GM12892 (cell line): ENCODE data around the gene STN1.

Source experiments
- POLR2A ChIP-seq: IDR thresholded peaks from 2 replicates; pipeline ENCODE4 v1.6.1; 2011; ENCODE audit warnings: low read depth, low read length, control low read depth
- POLR2AphosphoS5 ChIP-seq: IDR thresholded peaks from 2 replicates; pipeline ENCODE4 v1.6.1; 2011; ENCODE audit warnings: low read depth, low read length, control low read depth
- TAF1 ChIP-seq: IDR thresholded peaks from 2 replicates; pipeline ENCODE4 v1.6.1; 2011; ENCODE audit warnings: low read depth, mild to moderate bottlenecking, control low read depth, low read length, borderline replicate concordance

GRCh38 chr10:103855852-103856796, 61.9 kb downstream of the STN1 start:
- TF ChIP-seq POLR2AphosphoS5 (no peak), POLR2A (no peak), TAF1 (no peak)
